ENCODE measurements around the gene TRIM26.

Gene TRIM26

DNA sequence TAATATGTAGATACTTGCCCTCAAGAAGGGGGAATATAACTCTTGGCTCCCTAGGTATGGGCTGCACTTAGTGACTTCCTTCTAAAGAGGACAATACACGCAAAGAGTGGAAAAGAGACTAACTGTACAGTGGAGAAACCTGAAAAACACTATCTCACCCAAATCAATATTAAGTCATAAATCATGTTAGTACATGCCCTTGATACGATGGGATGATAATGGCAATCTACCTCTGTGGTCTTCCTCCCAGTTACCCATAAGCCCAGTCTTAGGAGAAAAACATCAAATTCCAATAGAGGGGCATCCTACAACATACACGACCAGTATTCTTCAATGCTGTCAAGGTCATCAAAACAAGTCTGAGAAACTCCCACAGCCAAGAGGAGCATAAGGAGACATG, 1.3 kb downstream of the TRIM26 start:
- Histone ChIP-seq H3K4me3 (ENCODE audit: insufficient read depth, low read depth, low read length) (peak overlapping the region; percentile 85), H3K4me1 (ENCODE audit: control insufficient read depth, insufficient read depth, low read length) (peaks cover 38% of the 10 kb centered on the region), H3K36me3 (ENCODE audit: control insufficient read depth, insufficient read depth, low read length) (no peaks in the 10 kb centered on the region), H3K27me3 (ENCODE audit: control insufficient read depth, insufficient read depth, low read length, poor library complexity, severe bottlenecking) (peaks cover 4% of the 10 kb centered on the region), H3K27ac (ENCODE audit: insufficient read depth, low read depth, low read length, poor library complexity, severe bottlenecking) (no peak overlapping the region), H3K9me3 (ENCODE audit: control insufficient read depth, low read length) (no peaks in the 10 kb centered on the region)
- WGBS, 2 experiments, result 69 to 84% methylated on average over 3 of the region's 3 CpGs

DNA sequence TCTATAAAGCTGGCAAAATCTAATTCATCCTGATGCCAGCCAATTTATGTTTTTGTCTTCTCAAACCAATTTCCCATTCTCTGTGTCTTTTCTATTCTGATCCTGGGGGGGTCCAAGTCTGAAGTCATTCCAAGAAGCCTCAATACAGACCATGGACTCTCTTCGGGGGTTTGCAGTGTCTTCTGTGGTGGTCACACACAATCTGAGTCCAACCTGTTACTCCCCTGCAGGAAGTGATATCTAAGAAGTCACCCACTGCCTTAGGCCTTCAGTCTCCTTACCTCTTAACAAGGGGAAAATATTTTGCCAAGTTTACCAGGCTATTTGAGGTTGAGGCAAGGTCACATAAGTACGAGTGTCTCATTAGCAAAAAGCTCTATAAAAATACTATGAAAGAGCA, 1.9 kb downstream of the TRIM26 start:
- peaks cover 4% of the 10 kb centered on the region for H3K27me3 ChIP-seq (ENCODE audit: control insufficient read depth, insufficient read depth, low read length, poor library complexity, severe bottlenecking)
- peaks cover 41% of the 10 kb centered on the region for H3K4me1 ChIP-seq (ENCODE audit: control insufficient read depth, insufficient read depth, low read length)
- H3K27ac ChIP-seq (ENCODE audit: insufficient read depth, low read depth, low read length, poor library complexity, severe bottlenecking), result no peak overlapping the region
- 86 to 95% methylated on average over 2 of the region's 2 CpGs for WGBS, 2 experiments
- H3K9me3 ChIP-seq (ENCODE audit: control insufficient read depth, low read length), result no peaks in the 10 kb centered on the region
- no peak overlapping the region for H3K4me3 ChIP-seq (ENCODE audit: insufficient read depth, low read depth, low read length)
- H3K36me3 ChIP-seq (ENCODE audit: control insufficient read depth, insufficient read depth, low read length), result no peaks in the 10 kb centered on the region

DNA sequence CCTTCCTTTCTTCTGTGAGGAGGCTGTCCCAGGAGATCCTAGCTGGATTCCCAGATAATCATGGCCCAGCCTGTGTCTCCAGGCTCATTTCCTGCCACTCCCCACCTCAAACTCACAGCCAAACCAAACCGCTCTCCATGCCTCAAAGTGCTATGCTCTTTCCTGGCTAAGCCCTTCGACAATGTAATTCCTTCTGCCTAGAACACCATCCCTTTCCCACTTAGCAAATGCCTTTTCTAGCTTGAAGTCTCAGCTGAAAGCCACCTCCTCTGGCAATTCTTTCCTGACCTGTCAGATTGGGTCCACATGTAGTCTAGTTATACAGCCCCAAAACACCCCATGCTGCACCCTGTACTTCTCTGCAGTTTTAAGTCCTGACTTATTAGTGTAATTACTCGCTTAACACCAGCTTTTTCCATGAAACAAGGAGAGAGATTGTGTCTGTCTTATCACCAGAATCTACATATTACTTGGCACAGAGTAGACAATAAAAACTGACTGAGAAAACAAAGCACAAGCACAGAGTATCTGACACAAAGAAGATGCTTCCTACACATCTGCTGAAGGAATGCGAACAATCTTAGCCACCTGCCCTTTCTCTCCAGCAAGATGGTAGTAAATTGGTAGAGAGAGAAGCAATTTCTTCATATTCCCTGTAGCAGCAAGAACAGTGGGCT, 5.4 kb downstream of the TRIM26 start:
- Histone ChIP-seq H3K9me3 (ENCODE audit: control insufficient read depth, low read length) (no peaks in the 10 kb centered on the region), H3K27ac (ENCODE audit: insufficient read depth, low read depth, low read length, poor library complexity, severe bottlenecking) (peak overlapping the region; percentile 70), H3K4me1 (ENCODE audit: control insufficient read depth, insufficient read depth, low read length) (peaks cover 41% of the 10 kb centered on the region), H3K4me3 (ENCODE audit: insufficient read depth, low read depth, low read length) (no peak overlapping the region), H3K36me3 (ENCODE audit: control insufficient read depth, insufficient read depth, low read length) (no peaks in the 10 kb centered on the region), H3K27me3 (ENCODE audit: control insufficient read depth, insufficient read depth, low read length, poor library complexity, severe bottlenecking) (no peaks in the 10 kb centered on the region)
- WGBS, 2 experiments, result 77 to 83% methylated on average over 4 of the region's 4 CpGs

DNA sequence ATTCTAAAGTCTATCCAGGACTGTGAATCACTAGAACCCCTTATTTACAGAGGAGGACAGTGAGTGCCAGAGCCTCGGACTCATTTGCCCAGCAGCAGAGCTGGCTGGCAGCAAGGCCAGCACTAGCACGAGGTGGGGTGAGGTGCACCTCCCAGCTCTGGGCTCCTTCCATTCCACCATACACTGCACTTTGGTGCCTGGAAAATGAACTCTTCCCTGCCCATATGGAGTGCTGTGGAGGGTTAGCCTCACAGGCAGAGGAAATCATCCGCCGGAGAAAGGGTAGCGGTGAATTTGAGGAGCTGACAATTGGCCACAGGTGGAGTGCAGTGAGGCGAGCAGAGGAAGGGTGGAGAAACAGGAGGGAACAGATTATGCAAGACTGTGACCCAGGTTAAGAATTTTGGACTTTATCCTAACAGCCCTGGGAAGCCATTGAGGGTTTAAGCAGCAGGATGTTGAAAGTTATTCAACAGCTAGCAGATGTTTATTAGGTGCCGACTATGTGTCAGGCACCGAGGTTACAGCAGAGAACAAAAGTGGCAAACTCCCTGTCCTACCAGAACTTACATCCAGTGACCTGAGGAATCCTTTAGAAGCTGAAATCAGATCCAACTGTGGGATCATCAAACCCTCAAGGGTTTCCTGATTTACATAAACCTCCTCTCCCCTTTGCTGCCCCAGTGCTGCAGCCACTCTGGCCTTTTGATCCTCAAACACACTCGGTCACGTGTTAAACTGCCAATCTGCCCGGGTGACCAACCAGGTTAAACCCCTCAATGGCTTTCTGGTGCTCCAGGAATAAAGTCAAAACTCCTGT, 6.2 kb downstream of the TRIM26 start:
- H3K27ac ChIP-seq (ENCODE audit: insufficient read depth, low read depth, low read length, poor library complexity, severe bottlenecking), result peak overlapping the region; percentile 70
- H3K4me1 ChIP-seq (ENCODE audit: control insufficient read depth, insufficient read depth, low read length), result peaks cover 37% of the 10 kb centered on the region
- no peak overlapping the region for H3K4me3 ChIP-seq (ENCODE audit: insufficient read depth, low read depth, low read length)
- 56 to 59% methylated on average over 11 of the region's 11 CpGs for WGBS, 2 experiments
- H3K27me3 ChIP-seq (ENCODE audit: control insufficient read depth, insufficient read depth, low read length, poor library complexity, severe bottlenecking), result no peaks in the 10 kb centered on the region
- no peaks in the 10 kb centered on the region for H3K9me3 ChIP-seq (ENCODE audit: control insufficient read depth, low read length)
- H3K36me3 ChIP-seq (ENCODE audit: control insufficient read depth, insufficient read depth, low read length), result no peaks in the 10 kb centered on the region

DNA sequence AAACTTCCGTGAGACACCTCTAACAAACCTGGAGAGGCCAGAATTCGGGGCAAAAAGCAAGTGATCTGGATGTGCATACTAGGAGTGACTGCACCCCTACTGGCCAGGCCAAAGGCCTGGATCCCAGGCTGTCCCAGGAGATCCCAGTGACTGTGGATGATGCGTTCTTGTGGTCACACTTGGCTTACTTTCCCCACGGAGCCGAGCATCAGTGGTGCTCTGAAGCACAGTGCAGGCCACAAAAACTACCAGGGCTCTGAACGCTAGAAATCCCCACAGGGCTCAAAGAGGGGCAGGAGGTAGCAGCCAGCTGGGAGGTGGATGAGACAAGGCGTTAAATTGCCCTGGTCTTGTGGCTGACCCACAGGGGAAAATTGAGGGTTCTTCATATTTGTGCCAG, 7.1 kb downstream of the TRIM26 start:
- no peaks in the 10 kb centered on the region for H3K9me3 ChIP-seq (ENCODE audit: control insufficient read depth, low read length)
- H3K4me3 ChIP-seq (ENCODE audit: insufficient read depth, low read depth, low read length), result no peak overlapping the region
- H3K4me1 ChIP-seq (ENCODE audit: control insufficient read depth, insufficient read depth, low read length), result peaks cover 29% of the 10 kb centered on the region
- H3K27me3 ChIP-seq (ENCODE audit: control insufficient read depth, insufficient read depth, low read length, poor library complexity, severe bottlenecking), result no peaks in the 10 kb centered on the region
- 80% methylated on average over 7 of the region's 7 CpGs for WGBS, 2 experiments
- no peak overlapping the region for H3K27ac ChIP-seq (ENCODE audit: insufficient read depth, low read depth, low read length, poor library complexity, severe bottlenecking)
- H3K36me3 ChIP-seq (ENCODE audit: control insufficient read depth, insufficient read depth, low read length), result no peaks in the 10 kb centered on the region

DNA sequence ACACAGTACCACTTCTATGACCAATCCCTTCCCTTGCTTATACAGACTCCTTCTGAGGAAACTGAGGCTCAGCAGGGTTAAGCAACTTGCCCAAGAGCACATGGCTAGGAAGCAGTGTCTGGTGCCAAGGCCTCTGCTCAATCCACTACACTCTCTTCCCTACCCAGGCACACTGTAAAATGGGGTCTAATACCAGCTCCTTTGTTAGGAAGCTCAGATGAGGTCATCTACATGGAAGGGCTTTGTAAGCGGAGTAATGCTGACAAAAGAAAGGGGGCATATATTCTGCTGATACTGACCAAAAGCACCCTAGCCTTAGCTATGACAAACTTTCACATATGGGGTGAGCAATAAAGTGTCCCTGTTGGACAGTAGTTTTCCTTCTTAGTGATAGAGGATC, 9.1 kb downstream of the TRIM26 start:
- Histone ChIP-seq H3K4me3 (ENCODE audit: insufficient read depth, low read depth, low read length) (no peak overlapping the region), H3K36me3 (ENCODE audit: control insufficient read depth, insufficient read depth, low read length) (no peaks in the 10 kb centered on the region), H3K27ac (ENCODE audit: insufficient read depth, low read depth, low read length, poor library complexity, severe bottlenecking) (no peak overlapping the region), H3K4me1 (ENCODE audit: control insufficient read depth, insufficient read depth, low read length) (peaks cover 18% of the 10 kb centered on the region), H3K9me3 (ENCODE audit: control insufficient read depth, low read length) (no peaks in the 10 kb centered on the region), H3K27me3 (ENCODE audit: control insufficient read depth, insufficient read depth, low read length, poor library complexity, severe bottlenecking) (no peaks in the 10 kb centered on the region)
- WGBS, 2 experiments, result 94 to 97% methylated on average over 1 of the region's 1 CpG

DNA sequence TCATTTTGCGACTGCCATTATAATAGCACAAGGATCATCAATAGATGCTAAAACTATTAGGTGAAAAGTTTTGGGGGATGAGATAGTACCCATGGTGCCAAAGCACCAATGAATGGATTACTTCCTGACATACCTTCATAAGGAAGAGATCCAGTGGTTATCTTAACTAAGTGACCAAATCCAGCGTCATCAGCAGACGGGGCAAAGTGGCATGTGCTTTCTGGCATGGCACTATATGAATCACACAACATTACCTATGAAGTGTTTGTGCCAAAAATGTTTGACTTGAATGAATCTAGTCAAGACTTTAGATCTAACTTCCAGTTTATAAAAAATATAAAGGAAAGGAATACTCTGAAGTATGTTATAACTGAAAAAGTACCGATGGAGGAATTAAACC, 10.8 kb downstream of the TRIM26 start:
- WGBS, 2 experiments, result 70 to 84% methylated on average over 3 to 4 of the region's 4 CpGs
- Histone ChIP-seq H3K4me1 (ENCODE audit: control insufficient read depth, insufficient read depth, low read length) (peaks cover 7% of the 10 kb centered on the region), H3K27ac (ENCODE audit: insufficient read depth, low read depth, low read length, poor library complexity, severe bottlenecking) (no peak overlapping the region), H3K4me3 (ENCODE audit: insufficient read depth, low read depth, low read length) (no peak overlapping the region), H3K36me3 (ENCODE audit: control insufficient read depth, insufficient read depth, low read length) (no peaks in the 10 kb centered on the region), H3K9me3 (ENCODE audit: control insufficient read depth, low read length) (no peaks in the 10 kb centered on the region), H3K27me3 (ENCODE audit: control insufficient read depth, insufficient read depth, low read length, poor library complexity, severe bottlenecking) (no peaks in the 10 kb centered on the region)

DNA sequence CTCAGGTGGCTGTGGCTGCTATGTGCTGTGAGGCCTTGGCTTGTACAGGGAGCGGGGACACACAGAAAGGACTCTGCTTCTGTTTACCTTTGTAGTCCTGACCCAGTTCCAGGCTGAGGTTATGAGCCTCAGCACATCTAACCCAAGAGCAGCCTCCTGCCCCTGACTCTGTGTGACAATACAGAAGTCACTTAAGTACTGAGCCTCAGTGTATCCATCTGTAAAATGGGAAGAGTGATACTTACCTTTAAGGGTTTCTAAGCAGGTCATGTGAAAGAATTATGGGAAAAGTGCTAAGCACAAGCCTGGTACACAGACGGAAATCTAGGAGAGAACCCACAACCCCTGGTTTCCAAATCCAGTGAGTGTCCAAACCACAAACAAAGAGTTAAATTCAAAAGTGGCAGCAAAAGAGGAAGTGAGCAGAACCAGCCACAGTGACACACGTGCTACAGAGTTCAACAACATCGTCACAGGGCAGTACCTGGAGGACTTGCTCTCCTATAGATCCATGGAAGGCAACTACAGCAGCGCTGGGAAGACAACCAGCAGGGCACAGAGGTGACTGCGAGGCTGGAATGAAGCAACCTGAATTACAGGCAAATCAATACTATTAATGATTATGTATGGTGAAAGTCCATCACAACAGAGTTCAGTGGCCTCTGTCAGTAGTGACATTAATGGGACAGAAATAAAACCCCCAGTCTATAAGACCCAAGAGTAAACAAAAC, 12.5 kb downstream of the TRIM26 start:
- 94 to 96% methylated on average over 6 of the region's 6 CpGs for WGBS, 2 experiments
- H3K36me3 ChIP-seq (ENCODE audit: control insufficient read depth, insufficient read depth, low read length), result peaks cover 14% of the 10 kb centered on the region

DNA sequence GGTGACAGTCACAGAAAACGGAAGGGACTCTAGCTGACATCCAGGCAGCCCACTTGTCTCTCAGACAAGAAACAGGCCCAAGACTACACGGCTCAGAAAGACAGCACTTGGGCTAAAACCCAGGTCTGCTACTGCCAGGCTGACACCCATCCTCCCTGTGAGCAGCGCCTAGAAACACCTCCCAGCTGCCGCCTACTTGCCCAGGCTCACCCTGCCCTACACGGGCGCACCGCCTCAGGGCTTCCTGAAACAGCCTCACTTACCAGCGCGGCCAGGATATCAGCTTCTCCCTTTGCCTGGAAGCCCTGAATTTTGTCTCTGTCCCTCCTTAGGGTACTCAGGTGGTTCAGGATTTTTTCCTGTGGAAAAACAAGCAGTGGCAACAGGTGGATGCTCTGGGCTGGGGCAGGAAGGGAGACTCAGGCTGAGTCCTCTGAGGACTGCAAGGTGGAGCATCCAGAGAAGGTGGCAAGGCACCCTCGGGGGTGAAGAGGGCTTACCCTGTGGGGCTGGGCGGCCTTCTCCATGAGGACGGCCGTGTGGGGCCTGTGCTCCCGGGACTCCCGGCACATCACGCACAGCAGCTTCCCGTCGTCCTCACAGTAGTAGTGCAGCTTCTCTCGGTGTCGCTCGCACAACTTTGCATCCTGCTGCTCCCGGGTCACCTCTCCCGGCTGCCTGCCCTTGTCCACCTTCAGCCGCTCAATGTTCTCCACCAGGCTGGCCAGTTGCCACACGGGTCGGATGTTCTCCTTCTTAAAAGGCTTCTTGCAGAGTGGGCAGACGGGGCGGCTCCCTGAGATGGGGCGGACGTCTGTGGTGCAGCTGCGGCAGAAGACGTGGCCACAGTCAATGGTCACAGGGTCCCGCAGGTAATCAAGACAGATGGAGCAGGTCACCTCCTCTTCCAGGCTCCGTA, 14.8 kb downstream of the TRIM26 start:
- H3K9me3 ChIP-seq (ENCODE audit: control insufficient read depth, low read length), result no peaks in the 10 kb centered on the region
- H3K4me3 ChIP-seq (ENCODE audit: insufficient read depth, low read depth, low read length), result no peak overlapping the region
- no peak overlapping the region for H3K27ac ChIP-seq (ENCODE audit: insufficient read depth, low read depth, low read length, poor library complexity, severe bottlenecking)
- no peaks in the 10 kb centered on the region for H3K4me1 ChIP-seq (ENCODE audit: control insufficient read depth, insufficient read depth, low read length)
- 95% methylated on average over 34 of the region's 34 CpGs for WGBS, 2 experiments
- peaks cover 14% of the 10 kb centered on the region for H3K36me3 ChIP-seq (ENCODE audit: control insufficient read depth, insufficient read depth, low read length)
- H3K27me3 ChIP-seq (ENCODE audit: control insufficient read depth, insufficient read depth, low read length, poor library complexity, severe bottlenecking), result no peaks in the 10 kb centered on the region

More for the DNA sequence above, 12.5 kb downstream of the TRIM26 start:
- no peaks in the 10 kb centered on the region for H3K4me1 ChIP-seq (ENCODE audit: control insufficient read depth, insufficient read depth, low read length)
- no peaks in the 10 kb centered on the region for H3K27me3 ChIP-seq (ENCODE audit: control insufficient read depth, insufficient read depth, low read length, poor library complexity, severe bottlenecking)
- H3K27ac ChIP-seq (ENCODE audit: insufficient read depth, low read depth, low read length, poor library complexity, severe bottlenecking), result no peak overlapping the region
- H3K4me3 ChIP-seq (ENCODE audit: insufficient read depth, low read depth, low read length), result no peak overlapping the region
- H3K9me3 ChIP-seq (ENCODE audit: control insufficient read depth, low read length), result no peaks in the 10 kb centered on the region
